ENCODE measurements around the gene ACOXL.

GRCh38 chr2:110896226-110896625 lies 163.9 kb downstream of the ACOXL start:
- no peak for TF ChIP-seq CTCF (IDR thresholded peaks at IDR 0.05)
- TF ChIP-seq EP300 (IDR thresholded peaks at IDR 0.05): no peak

Data from ovary (tissue), 3 donors.